AG04450 (cell line): ENCODE data around the gene ERCC1. TPM values are rescaled to one million over a fixed set of nuclear protein-coding genes. Genes with fewer than 3 reads are reported as not detected.

ENCODE experiments used
- CTCF ChIA-PET: fragments of 300-600, 350-600 bp; formaldehyde crosslinking; extraction: SDS; loops from one replicate; lab custom pipeline; 2022; ENCODE audit warnings: antibody characterized with exemption, inconsistent platforms; lab: Charles Lee
- POLR2A ChIA-PET: fragments of 350-600 bp; formaldehyde crosslinking; extraction: SDS; loops from one replicate; lab custom pipeline; 2021; ENCODE audit warnings: antibody characterized with exemption, inconsistent platforms; lab: Yijun Ruan, JAX
- DNase-seq: peaks from one replicate; pipeline ENCODE4 v3.0.0-alpha.2; 2011; ENCODE audit warnings: low read depth, low spot score
- H3K27ac ChIP-seq: one replicate; pipeline ENCODE4 v1.5.1; 2012; ENCODE audit warnings: low read depth, low read length, control low read depth
- H3K27me3 ChIP-seq: one replicate; pipeline ENCODE4 v1.6.0; 2012; ENCODE audit warnings: low read length; ENCODE audit not compliant: control insufficient read depth, insufficient read depth
- H3K4me3 ChIP-seq: 2 replicates; pipeline ENCODE4 v1.5.1; 2011; ENCODE audit warnings: mild to moderate bottlenecking, low read depth, low read length, control low read depth
- H3K9me3 ChIP-seq: 2 replicates; pipeline ENCODE4 v1.5.1; 2012; ENCODE audit warnings: low read length; ENCODE audit not compliant: control insufficient read depth, insufficient read depth
- CTCF ChIP-seq: IDR thresholded peaks from 2 replicates; pipeline ENCODE4 v1.5.1; 2011; ENCODE audit warnings: low read depth, low read length, control low read depth, inconsistent platforms
- polyA plus RNA-seq: library from polyadenylated mRNA; depleted of rRNA; stranded (reverse); fragments of >200 nt; gene quantifications from 2 replicates; pipeline ENCODE4 v1.2.3, GENCODE V29; 2011

The ERCC1 gene
- polyA plus RNA-seq, 1 experiment, result 75.8 TPM

GRCh38 chr19:45420871-45421270, 2.8 kb downstream of the ERCC1 start:
- Histone ChIP-seq H3K9me3 (no peaks in the 10 kb centered on the region; the same call in 1 of the 2 replicates), H3K27me3 (no peaks in the 10 kb centered on the region), H3K4me3 (no peak overlapping the region), H3K27ac (no peak overlapping the region)
- TF ChIP-seq CTCF, result no peak
- ChIA-PET CTCF (no interaction called here), POLR2A (no interaction called here)
- no peak for DNase-seq

- CTCF ChIA-PET, result no interaction called here
- no peak for TF ChIP-seq CTCF
- no peak overlapping the region for H3K27ac ChIP-seq
- no peaks in the 10 kb centered on the region; the same call in 1 of the 2 replicates for H3K9me3 ChIP-seq
- no peaks in the 10 kb centered on the region for H3K27me3 ChIP-seq
- no peak for DNase-seq
- H3K4me3 ChIP-seq, result no peak overlapping the region
- POLR2A ChIA-PET, result no interaction called here
These were observed 3.4 kb downstream of the ERCC1 start for GRCh38 chr19:45420356-45420755.

- POLR2A ChIA-PET, result no interaction called here
- CTCF ChIA-PET, result no interaction called here
- TF ChIP-seq CTCF, result no peak
- H3K27ac ChIP-seq, result no peak overlapping the region
- no peaks in the 10 kb centered on the region for H3K27me3 ChIP-seq
- no peak for DNase-seq
- no peaks in the 10 kb centered on the region; the same call in 1 of the 2 replicates for H3K9me3 ChIP-seq
- H3K4me3 ChIP-seq, result no peak overlapping the region
These were observed 3.8 kb downstream of the ERCC1 start for GRCh38 chr19:45419895-45420294.

- Histone ChIP-seq H3K27me3 (no peaks in the 10 kb centered on the region), H3K4me3 (no peak overlapping the region), H3K9me3 (no peaks in the 10 kb centered on the region; the same call in 1 of the 2 replicates), H3K27ac (no peak overlapping the region)
- ChIA-PET POLR2A (no interaction called here), CTCF (no interaction called here)
- DNase-seq, result no peak
- no peak for TF ChIP-seq CTCF
These were observed 4.3 kb downstream of the ERCC1 start for GRCh38 chr19:45419396-45419795.

GRCh38 chr19:45418802-45419201, 4.9 kb downstream of the ERCC1 start:
- Histone ChIP-seq H3K27ac (no peak overlapping the region), H3K4me3 (no peak overlapping the region), H3K9me3 (no peaks in the 10 kb centered on the region; the same call in 1 of the 2 replicates), H3K27me3 (no peaks in the 10 kb centered on the region)
- ChIA-PET POLR2A (no interaction called here), CTCF (no interaction called here)
- no peak for TF ChIP-seq CTCF
- DNase-seq, result no peak
